Endometrial microvascular endothelial cells (primary cell): ENCODE results near the gene EML6. TPM values are rescaled to one million over a fixed set of nuclear protein-coding genes. Genes with fewer than 3 reads are reported as not detected.
"Not testable (repeated sequence)": the region's sequence is repeated elsewhere in the genome, so short reads cannot be mapped to it uniquely, and the experiment has no call there.

Experiments used
- in situ Hi-C: cut with HindIII; loops from 2 replicates; pipeline ENCODE4 v1.10.0; 2017; ENCODE audit warnings: low sequenced_read_pairs, low pct_unique_long_range_greater_than_20kb; ENCODE audit errors: inconsistent ontology term
- total RNA-seq: library from RNA; depleted of rRNA; stranded (reverse); fragments of >200 nt; gene quantifications from one replicate; pipeline ENCODE4 v1.2.3, GENCODE V29; 2015; ENCODE audit errors: inconsistent ontology term

The EML6 gene
- total RNA-seq, 1 donor from 2014 or later, result 1.7 TPM

DNA sequence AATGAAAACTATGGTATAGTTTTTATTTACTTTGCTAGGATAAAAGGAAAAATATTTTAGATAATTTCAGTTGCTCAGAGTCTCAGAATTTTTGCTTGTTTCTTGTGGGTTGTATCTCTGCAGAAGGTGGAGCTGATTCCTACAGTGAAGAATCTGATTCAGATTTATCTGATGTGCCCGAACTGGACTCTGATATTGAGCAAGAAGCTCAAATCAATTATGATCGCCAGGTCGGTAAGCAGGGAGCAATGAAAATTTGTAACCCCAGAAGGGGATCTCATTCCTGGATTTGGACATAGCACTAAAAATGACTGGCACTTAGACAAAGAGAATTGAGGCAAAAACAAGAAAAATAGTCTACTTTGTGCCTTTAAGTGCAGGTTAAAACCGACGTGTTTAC lies 140.2 kb downstream of the EML6 start:
- in situ Hi-C loops, result no loop called here

DNA sequence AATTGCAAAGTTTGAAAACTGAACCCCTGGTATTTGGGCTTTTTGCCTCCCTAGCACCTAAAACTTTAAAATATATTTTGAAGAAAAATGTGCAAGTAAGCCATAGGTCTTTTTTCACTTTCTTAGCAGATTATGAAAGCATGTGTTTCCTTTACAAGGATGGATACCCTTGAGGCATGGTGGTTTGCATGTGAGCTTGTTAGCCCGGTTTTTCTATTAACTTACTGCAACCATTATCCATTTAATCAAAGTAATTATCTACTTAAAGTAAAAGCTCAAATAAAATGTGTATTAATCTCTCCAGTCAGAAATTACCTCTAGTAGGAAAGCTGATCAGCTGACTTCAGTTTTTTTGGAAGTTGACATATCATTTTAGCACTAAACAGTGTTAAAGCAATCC lies 140.6 kb downstream of the EML6 start:
- in situ Hi-C loops, result no loop called here

DNA sequence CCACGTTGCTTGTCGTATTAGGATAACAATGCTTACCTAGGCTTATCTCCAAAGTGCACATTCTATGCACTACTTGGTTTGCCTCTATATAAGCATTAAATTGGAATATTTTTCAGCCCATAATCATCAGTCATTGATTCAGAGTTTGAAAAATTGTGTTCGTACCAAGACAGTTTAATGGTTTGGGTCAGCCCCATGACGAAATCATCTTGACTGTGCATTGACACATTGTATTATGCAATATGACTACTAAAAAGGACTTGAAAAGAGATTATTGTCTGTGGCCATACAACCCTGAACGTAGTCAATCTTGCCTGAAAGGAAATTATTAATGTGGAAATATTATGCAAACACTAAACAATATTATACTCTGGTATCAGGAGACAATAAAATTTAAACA lies 141.3 kb downstream of the EML6 start:
- in situ Hi-C loops, result no loop called here

DNA sequence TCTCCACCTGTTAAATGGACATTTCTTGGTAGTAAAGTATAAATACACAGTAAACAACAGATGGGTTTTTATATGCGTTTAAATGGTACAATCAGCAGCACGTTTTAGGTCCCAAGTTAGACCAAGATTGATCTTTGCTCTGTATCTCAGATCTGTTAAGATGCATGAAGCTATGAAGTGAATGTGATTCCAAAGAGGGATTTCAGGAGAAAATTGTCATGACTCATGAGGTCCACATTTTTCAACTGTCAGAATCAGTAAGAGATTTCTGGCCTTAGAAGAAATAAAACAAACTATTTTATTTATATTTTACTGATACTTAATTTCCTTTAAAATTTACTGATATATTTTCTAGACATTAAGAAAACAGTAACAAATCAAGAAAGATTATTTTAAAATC lies 142.7 kb downstream of the EML6 start:
- in situ Hi-C loops, result no loop called here

DNA sequence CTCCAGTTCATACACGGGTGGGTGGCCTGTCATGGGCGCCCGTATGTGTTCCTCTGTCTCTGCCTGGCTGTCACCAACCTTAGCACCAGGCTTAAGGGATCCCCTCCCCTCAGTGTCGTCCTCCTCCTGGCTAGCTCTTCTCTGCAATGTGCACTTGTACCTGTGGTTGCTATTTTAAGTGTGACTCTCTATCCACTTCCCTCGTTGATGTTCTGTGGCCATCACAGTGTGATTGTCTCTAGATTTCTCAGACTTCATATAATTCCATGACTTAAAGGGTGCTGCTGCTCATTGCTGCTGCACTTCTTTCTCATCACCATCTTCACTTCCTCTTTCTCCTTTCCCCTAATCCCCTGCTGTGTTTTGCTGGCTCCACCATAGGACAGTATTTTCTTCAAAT lies 143.4 kb downstream of the EML6 start:
- in situ Hi-C loops, result no loop called here

DNA sequence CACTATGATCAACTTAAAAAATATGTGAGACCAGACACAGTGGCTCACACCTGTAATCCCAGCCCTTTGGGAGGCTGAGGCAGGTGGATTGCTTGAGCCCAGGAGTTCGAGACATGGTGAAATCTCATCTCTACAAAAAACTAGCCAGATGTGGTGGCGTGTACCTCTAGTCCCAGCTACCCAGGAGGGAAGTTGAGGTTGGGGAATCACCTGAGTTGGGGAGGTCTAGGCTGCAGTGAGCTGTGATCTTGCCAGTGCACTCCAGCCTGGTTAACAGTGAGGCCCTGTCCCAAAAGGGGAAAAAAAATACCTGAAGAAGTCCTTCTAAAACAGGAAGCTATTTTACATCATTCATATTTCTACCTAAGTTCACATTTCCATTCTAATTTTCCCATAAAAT lies 144.0 kb downstream of the EML6 start:
- in situ Hi-C loops, result no loop called here

DNA sequence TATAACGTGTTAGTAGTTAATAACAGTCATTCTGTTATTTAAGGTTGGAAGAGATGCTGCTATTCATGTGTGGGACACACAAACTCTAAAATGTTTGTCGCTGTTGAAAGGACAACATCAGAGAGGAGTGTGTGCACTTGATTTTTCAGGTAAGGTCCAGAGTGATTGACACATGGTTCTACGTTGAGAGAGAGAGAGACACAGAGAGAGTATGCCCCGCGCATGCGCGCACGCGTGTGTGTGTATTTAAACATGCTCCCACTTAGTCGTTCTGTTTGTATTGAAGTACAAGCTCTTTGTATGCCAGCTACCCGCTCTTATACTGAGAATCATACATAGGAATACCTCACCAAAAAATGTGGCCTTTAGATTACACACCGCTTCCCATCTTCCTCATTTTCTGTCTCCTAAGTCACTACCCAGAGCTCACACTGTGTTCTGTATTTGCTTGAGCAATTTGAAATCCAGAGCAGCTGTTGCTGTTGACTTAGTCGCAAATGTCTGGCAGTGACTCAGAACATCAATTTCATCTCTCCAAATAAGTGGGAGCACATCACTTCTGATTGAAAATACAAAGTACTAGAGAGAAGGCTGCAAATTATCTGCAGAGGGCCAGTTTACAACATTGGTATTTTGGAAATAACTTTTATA lies 148.1 kb downstream of the EML6 start:
- in situ Hi-C loops, result no loop called here

DNA sequence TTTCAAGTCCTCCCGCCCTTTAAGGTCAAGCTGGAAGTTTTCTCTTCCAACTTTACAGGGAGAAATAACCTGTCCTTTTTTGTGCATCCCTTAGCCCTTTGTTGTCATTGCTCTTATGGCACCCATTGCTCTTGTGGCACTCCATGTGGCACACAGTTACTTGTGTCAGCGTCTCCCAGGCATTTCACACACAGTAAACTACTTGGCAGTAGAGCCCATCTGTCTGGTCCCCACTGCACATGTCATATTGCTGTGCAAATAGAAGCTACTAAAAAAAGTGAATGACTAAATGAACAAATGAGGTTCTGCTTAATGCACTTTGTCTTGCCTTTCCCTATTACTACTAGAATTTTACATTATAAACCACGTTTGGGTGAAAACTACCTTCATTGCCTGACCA lies 149.3 kb downstream of the EML6 start:
- in situ Hi-C loops, result no loop called here

DNA sequence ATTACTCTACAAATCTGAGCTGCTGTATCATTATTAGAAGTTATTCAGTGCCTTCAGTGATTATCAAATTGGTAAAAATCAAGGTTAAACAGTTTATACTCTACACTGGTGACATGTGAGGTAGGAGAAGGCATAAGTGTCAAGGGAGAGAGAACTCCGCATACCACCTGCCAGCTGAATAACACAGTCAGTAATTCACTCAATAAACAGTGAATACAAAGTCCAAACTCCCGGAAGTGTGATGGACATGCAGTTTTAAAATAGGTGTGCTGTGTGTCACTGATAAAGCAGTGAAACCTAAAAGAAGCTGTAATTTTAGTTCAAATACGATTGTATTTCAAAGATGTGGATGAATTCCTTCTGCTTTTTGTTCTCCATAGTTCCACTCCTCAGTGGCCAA lies 149.8 kb downstream of the EML6 start:
- in situ Hi-C loops, result not testable (repeated sequence)

DNA sequence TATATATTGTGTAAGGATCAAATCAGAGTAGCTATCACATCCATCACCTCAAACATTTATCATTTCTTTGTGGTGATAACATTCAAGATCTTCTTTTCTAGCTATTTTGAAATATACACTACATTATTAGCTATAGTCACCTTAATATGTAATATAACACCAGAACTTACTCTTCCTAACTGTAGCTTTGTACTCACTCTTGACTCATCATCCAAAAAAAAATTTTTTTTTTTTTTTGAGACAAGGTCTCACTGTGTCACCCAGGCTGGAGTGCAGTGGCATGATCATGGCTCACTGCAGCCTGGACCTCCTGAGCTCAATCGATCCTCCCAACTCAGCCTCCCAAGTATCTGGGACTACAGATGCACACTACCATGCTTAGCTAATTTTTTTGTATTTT lies 153.3 kb downstream of the EML6 start:
- in situ Hi-C loops, result no loop called here

DNA sequence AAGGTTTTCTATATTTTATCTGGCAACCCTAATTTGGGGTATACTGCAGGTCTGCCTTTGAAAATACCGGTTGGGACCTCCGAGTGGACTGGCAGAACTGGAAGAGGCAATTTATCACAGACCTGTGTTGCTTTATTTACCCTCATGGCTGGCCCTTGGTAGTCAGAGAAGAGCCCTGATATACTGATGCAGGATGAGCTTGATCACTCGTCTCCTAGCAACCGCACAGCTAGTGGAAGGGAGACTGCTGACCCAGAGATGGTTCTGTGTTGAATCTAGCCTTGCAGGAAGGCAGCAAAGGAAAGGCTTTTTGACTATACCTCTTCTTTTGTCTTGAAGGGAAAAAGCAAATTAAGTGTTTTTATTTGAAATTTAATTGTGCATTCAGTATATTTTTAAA lies 154.7 kb downstream of the EML6 start:
- in situ Hi-C loops, result no loop called here

DNA sequence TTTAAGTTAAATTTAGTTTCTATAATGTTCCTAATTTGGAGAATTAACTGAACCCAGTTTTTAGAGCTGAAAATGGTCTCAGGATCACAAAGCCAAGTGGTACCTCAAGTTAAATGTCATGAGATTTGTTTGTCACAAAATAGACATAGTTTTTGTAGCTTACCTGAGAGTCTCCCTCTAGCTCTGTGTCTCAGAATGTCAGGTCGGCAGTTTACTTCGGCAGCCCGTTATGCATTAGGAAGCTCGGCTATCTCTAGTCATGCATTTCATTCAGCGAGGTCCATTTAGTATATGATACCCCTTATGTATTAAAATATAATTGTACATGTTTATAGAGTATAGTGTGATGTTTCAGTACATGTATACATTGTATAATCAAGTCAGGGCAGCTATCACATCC lies 155.6 kb downstream of the EML6 start:
- in situ Hi-C loops, result no loop called here

DNA sequence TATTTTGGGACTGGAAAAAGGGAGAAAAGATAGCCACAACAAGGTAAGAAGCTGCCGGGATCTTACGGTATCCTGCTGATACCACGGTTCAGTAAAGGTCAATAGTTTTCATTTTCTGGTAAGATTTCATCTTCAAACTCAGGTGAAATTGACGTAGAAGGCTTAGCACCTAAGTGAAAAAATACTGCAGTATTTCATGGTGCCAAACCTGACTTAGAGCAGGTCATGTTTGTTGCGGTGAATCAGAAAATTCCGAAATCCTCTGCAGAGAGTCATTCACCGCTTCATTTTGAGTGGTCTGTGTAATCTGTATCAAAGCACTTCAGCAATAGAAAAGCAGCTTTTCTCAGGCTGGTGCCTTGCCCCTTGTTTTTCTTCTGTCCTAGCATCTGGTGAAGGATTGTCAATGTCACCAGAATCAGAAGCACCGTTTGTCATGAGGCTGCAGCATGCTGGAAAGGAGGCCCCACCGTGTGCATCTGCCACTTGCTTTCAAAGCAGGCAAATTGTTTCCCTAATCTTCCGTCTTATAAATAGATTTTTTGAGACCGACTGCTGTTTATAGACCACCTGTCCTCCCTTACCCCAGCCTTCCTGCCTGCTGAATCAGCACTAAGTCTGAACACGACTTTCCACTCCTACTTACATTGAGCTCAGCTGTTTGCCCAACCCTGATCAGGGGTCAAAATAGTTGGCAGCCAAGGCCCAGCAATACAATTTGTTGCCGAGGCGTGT lies 156.3 kb downstream of the EML6 start:
- in situ Hi-C loops, result no loop called here

DNA sequence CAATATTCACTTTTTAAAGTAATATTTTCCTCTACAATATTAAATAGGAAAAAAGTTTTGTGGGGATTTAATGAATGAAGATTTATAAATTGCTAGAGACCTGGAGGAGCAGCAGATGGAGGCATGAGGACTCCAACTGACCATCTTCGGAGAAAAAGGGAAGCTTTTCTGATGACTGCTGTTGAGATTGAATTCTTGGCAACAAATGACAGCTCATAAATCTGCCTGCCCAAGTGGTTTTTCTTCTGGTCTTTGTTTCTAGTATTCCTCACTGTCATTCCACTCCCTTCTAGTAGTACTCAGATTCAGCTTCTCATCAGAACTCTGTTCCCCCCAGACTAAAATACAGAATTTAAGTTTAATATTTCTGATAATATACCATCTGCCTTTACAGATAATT lies 157.0 kb downstream of the EML6 start:
- in situ Hi-C loops, result no loop called here

DNA sequence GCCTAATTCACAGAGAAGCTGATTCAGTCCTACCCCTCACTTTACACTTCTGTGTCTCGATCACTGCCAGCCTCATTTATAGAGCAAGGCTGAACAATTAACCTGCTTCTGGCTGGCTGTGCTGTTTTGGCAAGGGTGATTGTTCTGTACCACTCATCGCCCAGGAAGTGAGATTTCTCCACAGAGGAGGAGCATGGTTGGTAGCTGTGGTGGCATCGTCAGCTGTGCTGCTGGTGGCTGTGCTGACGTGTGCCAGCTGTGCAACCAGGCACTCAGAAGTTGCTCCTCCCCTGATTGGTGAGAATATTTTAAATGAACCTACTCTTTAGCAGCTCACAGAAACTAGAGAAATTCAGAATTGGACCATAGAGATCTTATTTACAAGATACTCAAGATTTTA lies 158.3 kb downstream of the EML6 start:
- in situ Hi-C loops, result no loop called here

DNA sequence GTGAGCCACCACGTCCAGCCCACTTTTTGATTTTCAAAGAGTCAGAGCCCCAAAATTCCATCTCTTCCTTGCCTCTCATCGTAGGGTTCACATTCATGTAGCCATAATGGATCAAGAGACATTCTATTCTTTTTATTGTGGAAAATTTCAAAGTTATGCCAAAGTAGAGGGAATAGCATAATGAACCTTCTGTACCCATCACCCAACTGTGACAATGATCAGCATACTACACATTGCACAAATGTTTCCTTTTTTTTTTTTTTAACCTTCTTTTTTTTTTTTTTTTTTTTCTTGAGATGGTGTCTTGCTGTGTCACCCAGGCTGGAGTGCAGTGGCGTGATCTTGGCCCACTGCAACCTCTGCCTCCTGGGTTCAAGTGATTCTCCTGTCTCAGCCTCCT lies 162.4 kb downstream of the EML6 start:
- in situ Hi-C loops, result no loop called here

DNA sequence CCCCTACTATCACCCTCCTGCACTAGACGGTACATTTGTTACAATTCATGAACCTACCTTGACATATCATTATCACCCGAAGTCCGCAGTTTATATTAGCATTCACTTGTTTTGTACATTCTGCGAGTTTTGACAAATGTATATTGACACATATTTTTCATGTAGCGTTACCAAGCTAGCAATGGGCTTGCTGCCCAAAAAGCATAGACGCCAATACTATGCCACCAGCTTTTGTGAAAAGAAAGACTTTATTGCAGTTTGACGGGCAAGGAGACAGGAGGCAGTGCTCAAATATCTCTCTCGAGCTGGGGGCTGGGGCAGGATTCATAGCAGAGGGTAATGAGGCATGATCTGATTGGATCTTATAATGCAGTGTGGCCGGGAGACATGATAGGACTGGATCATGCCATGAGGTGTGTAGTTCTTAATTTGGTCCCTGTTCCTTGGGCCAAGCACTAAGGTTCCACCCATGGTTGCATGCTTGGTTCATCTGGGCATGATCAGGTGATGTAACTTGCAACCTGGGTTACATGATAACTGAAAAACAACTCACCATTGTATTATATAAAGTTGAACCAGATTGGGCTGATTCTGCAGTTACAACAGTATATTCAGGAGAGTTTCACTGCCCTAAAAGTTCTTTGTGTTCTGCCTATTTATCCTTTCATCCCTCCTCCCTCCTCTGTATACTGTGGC lies 164.5 kb downstream of the EML6 start:
- in situ Hi-C loops, result no loop called here

DNA sequence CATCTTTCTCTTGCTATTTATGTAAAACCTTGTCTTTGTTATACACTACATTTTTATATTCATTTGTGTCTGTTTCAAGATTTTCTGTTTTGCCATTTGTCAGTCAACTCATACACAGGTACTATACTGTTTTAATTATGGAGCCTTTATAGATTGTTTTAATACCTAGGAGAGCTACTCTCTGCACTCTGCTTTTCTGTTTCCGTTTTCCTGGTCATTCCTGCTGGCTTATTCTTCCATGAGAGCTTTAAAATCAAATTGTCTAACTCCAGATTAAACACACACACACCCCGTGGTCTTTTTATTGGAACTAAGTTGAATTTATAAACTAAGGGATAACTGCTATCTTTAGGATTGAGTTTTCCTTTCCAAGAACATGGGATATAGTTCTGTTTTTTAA lies 165.6 kb downstream of the EML6 start:
- in situ Hi-C loops, result no loop called here

DNA sequence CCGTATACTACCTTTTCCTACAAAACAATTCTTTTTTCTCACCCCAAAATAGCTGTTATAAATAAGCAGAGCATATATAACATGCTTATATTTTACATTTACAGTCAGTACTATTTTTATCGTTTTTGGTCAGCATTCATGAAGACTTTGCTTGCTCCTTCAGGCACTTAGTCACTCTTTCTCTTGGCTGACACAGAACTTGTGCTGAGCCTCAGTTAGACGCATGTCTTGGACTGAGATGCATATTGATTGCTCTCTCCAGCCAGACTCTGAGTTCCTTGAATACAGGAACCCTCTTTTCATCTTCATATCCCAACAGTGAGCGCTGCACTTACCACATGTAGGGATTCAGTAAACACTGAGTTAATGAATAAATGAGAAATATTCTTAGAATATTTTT lies 168.4 kb downstream of the EML6 start:
- in situ Hi-C loops, result no loop called here

DNA sequence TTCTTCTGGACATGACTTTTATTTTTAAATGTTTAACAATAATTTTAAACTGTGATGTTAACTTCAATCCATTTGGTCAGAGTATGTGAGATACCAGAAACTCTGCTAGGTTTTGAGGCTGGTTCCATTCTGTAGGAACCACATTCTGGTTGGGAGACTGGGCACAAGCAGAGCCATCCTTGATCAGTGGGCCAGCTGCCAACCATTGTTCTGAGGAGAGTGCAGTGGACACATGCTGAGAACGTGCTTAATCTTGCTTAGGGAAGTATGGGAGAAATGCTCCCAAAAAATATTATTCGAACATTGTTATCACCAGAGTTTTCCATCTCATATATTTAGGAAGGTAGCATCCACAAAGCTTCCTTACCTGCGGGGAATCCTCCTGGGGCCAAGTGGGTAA lies 171.0 kb downstream of the EML6 start:
- in situ Hi-C loops, result no loop called here
